ENCODE results near the gene CNOT6.

Gene CNOT6

DNA sequence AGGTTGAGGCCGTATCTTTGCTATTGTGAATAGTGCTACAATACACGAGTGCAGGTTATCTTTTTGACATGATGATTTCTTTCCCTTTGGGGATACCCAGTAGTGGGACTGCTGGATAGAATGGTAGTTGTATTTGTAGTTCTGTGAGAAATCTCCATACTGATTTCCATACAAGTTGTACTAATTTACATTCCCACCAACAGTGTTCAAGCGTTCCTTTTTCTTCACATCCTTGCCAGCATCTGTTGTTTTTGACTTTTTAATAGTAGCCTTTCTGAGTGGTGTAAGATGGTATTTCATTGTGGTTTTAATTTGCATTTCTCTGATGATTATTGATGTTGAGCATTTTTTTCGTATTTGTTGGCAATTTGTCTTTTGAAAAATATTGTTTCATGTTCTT lies 41.4 kb downstream of the CNOT6 start:
- no peak for TF ChIP-seq EZH2phosphoT487 (conservative IDR thresholded peaks at IDR 0.05; ENCODE audit: low read length)
- TF ChIP-seq CTCF (IDR thresholded peaks at IDR 0.05; ENCODE audit: insufficient read depth, low read length, poor library complexity, severe bottlenecking), result no peak
- Histone ChIP-seq H3K9me3 (ENCODE audit: insufficient read depth, low read length) (no peaks in the 10 kb centered on the region), H3K36me3 (ENCODE audit: low read length) (peaks cover 5% of the 10 kb centered on the region; the same call in 1 of the 2 replicates)

DNA sequence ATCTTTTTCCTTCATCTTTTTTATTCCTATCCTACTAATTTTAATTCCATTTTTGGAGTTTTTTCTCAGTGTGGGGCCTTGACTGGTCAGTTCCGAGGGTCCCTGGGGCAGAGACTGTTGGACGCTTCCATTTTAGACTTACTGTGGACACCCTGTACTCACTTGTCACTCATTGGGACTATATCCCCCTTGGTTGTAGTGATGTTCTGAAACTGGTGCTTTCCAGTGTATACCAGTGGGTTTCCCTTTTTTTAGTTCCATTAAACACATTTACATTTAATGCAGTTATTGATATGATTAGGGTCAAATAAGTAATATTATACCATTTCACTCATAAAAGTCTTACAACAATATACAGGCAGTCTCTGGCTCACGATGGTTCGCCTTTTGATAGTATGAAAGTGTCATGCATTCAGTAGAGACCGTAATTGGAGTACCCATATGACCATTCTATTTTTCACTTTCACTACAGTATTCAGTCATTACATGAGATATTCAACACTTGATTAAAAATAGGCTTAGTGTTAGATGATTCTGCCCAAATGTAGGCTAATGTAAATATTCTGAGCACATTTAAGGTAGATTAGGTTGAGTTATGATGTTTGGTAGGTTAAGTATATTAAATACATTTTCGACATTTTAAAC lies 46.0 kb downstream of the CNOT6 start:
- H2AFZ ChIP-seq (ENCODE audit: low read depth, low read length, severe bottlenecking), result no peak overlapping the region
- H3K4me3 ChIP-seq (ENCODE audit: insufficient read depth, low read length, poor library complexity, severe bottlenecking), result no peak overlapping the region
- H3F3A ChIP-seq (ENCODE audit: insufficient read depth), result no peaks in the 10 kb centered on the region
- no peaks in the 10 kb centered on the region for H3K9me2 ChIP-seq (replicated peaks; ENCODE audit: insufficient read depth, low read length)
- H3K36me3 ChIP-seq (ENCODE audit: low read length), result peaks cover 8% of the 10 kb centered on the region; the same call in 1 of the 2 replicates
- no peak overlapping the region for H3K27ac ChIP-seq (ENCODE audit: low read depth, low read length)
- H4K20me1 ChIP-seq (ENCODE audit: low read depth, low read length), result peaks cover 8% of the 10 kb centered on the region; the same call in 1 of the 2 replicates
- TF ChIP-seq CTCF (IDR thresholded peaks at IDR 0.05; ENCODE audit: insufficient read depth, low read length, poor library complexity, severe bottlenecking) (no peak), EZH2phosphoT487 (conservative IDR thresholded peaks at IDR 0.05; ENCODE audit: low read length) (no peak)
- no peaks in the 10 kb centered on the region for H3K9me3 ChIP-seq (ENCODE audit: insufficient read depth, low read length)
- H3K27me3 ChIP-seq (ENCODE audit: low read length), result no peaks in the 10 kb centered on the region
- H3K79me2 ChIP-seq (ENCODE audit: insufficient read depth, low read length), result peaks cover 40% of the 10 kb centered on the region
- no peak overlapping the region for H3K9ac ChIP-seq (ENCODE audit: low read length)
- H3K4me2 ChIP-seq (ENCODE audit: low read depth, low read length, poor library complexity, severe bottlenecking), result no peak overlapping the region

More for the DNA sequence above, 41.4 kb downstream of the CNOT6 start:
- H3K27ac ChIP-seq (ENCODE audit: low read depth, low read length), result no peak overlapping the region
- H3K4me3 ChIP-seq (ENCODE audit: insufficient read depth, low read length, poor library complexity, severe bottlenecking), result no peak overlapping the region
- H3K9ac ChIP-seq (ENCODE audit: low read length), result no peak overlapping the region
- no peaks in the 10 kb centered on the region for H3K27me3 ChIP-seq (ENCODE audit: low read length)
- no peak overlapping the region for H3K4me2 ChIP-seq (ENCODE audit: low read depth, low read length, poor library complexity, severe bottlenecking)
- peaks cover 8% of the 10 kb centered on the region; the same call in 1 of the 2 replicates for H4K20me1 ChIP-seq (ENCODE audit: low read depth, low read length)
- no peak overlapping the region for H2AFZ ChIP-seq (ENCODE audit: low read depth, low read length, severe bottlenecking)
- no peaks in the 10 kb centered on the region for H3F3A ChIP-seq (ENCODE audit: insufficient read depth)
- peaks cover 24% of the 10 kb centered on the region for H3K79me2 ChIP-seq (ENCODE audit: insufficient read depth, low read length)
- H3K9me2 ChIP-seq (replicated peaks; ENCODE audit: insufficient read depth, low read length), result no peaks in the 10 kb centered on the region

DNA sequence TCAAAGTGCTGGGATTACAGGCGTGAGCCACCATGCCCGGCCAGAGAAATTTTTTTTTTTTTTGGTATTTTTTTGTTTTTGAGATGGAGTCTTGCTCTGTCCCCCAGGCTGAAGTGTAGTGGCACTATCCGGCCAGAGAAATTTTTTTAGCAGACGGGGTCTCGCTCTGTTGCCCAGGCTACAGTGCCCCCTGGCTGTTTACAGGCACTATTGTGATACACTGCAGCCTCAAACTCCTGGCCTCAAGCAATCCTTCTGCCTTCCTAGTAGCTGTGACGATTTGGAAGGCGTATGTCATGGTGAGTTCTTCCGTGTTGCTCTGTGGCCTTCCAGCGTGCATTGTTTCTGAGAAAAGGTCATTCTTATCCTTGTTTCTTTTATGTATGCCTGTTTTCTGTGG lies 47.5 kb downstream of the CNOT6 start:
- Histone ChIP-seq H3K4me3 (ENCODE audit: insufficient read depth, low read length, poor library complexity, severe bottlenecking) (no peak overlapping the region), H3F3A (ENCODE audit: insufficient read depth) (no peaks in the 10 kb centered on the region), H4K20me1 (ENCODE audit: low read depth, low read length) (peaks cover 8% of the 10 kb centered on the region; the same call in 1 of the 2 replicates), H3K27me3 (ENCODE audit: low read length) (no peaks in the 10 kb centered on the region), H3K36me3 (ENCODE audit: low read length) (peaks cover 8% of the 10 kb centered on the region; the same call in 1 of the 2 replicates), H3K79me2 (ENCODE audit: insufficient read depth, low read length) (peaks cover 49% of the 10 kb centered on the region), H3K9ac (ENCODE audit: low read length) (no peak overlapping the region), H2AFZ (ENCODE audit: low read depth, low read length, severe bottlenecking) (no peak overlapping the region), H3K9me2 (replicated peaks; ENCODE audit: insufficient read depth, low read length) (no peaks in the 10 kb centered on the region), H3K4me2 (ENCODE audit: low read depth, low read length, poor library complexity, severe bottlenecking) (no peak overlapping the region), H3K27ac (ENCODE audit: low read depth, low read length) (no peak overlapping the region), H3K9me3 (ENCODE audit: insufficient read depth, low read length) (no peaks in the 10 kb centered on the region)
- no peak for TF ChIP-seq EZH2phosphoT487 (conservative IDR thresholded peaks at IDR 0.05; ENCODE audit: low read length)
- TF ChIP-seq CTCF (IDR thresholded peaks at IDR 0.05; ENCODE audit: insufficient read depth, low read length, poor library complexity, severe bottlenecking), result no peak
